GM19043 (cell line): ENCODE measurements around the gene MEIS1.
"Not testable (repeated sequence)": the region's sequence is repeated elsewhere in the genome, so short reads cannot be mapped to it uniquely, and the experiment has no call there.

ENCODE experiments used
- ATAC-seq: cut with Tn5 transposase; IDR thresholded peaks from one replicate; pipeline ENCODE4 v1.9.1; 2021; ENCODE audit warnings: low read depth; ENCODE audit not compliant: unreplicated experiment

MEIS1 gene

GRCh38 chr2:66434679-66435548 lies at the start of gene MEIS1:
Gene MEIS1, plus strand, starts transcription at chr2:66435125. Its CDS starts 732 bp downstream, at chr2:66435857.
- peak; percentile 56 for ATAC-seq

DNA sequence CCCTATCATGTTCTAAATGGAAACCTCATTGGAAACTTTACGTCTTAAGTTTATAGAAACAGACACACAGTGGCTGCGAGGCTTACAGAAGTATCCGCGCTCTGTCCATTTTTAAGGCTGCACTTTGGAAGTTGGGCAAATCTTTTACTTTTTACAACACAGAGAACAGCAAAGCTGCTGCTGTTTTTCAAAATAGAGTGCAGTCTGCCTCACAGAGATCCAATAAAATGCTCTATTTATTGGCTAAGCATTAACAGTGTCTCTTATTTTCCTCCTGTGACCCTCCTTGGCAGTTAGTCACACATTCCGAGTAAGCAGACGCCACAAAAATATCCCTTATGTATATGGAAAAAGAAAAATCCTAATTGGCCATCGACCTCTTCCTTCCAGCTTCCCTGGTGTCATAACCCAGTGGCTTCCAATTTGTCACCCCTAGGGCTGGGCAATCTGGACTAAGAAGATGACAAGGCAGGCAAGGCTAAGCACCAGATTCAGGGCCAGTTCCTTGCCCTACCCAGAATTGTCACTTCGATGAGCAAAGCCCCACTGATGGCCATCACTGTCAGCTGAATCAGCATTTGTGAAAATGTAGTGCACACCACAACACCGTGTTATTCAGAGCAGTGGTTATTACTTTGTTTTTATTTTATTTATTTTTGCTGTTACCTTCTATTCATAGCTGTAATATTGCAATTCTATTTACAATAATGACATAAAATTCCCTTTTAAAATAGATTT lies 47.7 kb upstream of the MEIS1 start:
- no peak for ATAC-seq

GRCh38 chr2:66389651-66390131 lies 45.2 kb upstream of the MEIS1 start:
- no peak for ATAC-seq

- ATAC-seq, result no peak
Measured at GRCh38 chr2:66390152-66390551, 44.8 kb upstream of the MEIS1 start.

- no peak for ATAC-seq
Measured at GRCh38 chr2:66390811-66391210, 44.1 kb upstream of the MEIS1 start.

GRCh38 chr2:66391240-66391639 lies 43.7 kb upstream of the MEIS1 start:
- ATAC-seq, result not testable (repeated sequence)

GRCh38 chr2:66405473-66405872 lies 29.5 kb upstream of the MEIS1 start:
- ATAC-seq, result no peak

GRCh38 chr2:66408905-66409304 lies 26.0 kb upstream of the MEIS1 start:
- no peak for ATAC-seq

DNA sequence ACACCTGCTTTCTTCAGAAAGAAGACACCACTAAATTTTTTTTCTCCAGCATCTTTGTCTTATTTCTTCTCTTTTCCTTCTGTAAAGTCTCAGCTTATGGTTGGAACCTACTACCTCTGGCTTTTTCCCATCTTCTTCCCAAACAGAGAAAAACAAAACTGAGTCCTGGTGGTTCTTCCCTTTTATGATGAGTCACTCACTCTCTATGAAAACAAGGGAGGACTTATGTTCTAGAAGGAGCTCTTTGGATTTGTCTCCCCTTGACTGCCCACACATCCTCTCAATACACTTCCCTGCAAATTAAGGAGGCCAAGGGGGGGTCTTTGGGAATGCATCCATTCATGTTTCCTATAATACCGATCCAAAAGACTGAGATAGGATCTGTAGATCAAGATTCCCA lies 22.1 kb upstream of the MEIS1 start:
- ATAC-seq, result no peak

GRCh38 chr2:66414896-66415295 lies 20.0 kb upstream of the MEIS1 start:
- no peak for ATAC-seq

DNA sequence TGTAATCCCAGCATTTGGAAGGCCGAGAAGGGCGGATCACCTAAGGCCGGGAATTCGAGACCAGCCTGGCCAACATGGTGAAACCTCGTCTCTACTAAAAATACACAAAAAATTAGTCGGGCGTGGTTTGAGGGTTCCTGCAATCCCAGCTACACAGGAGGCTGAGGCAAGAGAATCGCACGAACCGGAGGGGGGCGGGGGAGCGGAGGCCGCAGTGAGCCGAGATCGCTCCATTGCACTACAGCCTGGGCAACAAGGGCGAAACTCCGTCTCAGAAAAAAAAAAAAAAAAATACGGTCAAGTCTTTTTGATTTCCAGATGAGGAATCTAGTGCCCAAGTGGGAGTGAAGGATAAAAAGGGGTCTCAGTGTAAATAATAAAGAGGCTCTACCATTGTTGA lies 16.5 kb upstream of the MEIS1 start:
- no peak for ATAC-seq

DNA sequence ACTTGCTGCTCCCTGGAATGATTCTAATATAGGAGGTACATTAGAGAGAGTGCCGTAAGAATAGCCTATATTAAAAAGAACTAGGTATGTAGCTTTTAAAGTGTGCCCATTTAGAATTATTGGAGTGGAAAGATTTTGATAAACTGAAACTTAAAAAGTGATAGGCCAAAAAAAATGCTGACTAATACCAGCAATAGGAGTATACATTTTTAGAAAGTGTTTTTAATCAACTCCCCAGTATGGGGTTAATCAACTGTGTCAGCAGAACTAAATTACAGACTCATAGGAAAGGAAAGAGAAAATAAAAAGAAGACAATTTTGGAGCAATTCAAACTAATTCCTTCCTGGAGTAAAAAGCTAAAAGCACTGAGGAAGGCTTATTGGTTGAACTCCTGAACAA lies 13.3 kb upstream of the MEIS1 start:
- no peak for ATAC-seq

DNA sequence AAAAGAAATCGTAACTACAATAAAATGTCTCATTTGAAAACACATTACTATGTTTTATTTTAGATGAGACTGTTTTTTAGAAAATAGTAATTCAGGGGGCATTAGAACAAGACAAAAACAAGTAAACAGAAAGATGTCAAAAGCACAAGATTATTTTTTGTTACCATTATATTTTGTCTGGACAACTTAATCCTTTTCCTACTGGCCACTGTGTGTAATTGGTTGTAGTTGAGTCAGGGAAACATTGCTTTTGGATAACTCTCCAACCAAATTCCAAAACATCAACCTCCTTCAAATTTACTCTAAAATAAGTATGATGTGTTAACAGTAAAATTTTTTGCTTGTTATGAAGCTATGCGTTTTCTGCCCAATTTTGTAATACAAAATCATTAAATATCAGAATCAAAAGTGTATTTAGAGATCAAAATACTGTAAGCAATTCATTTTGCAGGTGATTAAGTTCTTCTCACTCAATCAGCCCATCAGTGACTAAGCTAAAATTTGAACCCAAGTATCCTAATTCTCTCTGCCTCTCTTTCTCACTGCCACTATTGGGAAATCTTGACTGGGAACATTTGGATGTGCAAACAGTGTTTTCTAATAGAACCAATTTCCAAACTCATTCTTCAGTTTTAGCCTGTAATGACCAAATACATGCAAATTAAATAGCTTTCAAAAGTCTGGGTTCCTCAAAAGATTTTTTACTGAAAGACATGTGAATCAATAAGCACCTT lies 11.4 kb upstream of the MEIS1 start:
- ATAC-seq, result no peak

- no peak for ATAC-seq
Measured at GRCh38 chr2:66426244-66427111, 8.4 kb upstream of the MEIS1 start.

GRCh38 chr2:66427300-66427699 lies 7.6 kb upstream of the MEIS1 start:
- no peak for ATAC-seq

DNA sequence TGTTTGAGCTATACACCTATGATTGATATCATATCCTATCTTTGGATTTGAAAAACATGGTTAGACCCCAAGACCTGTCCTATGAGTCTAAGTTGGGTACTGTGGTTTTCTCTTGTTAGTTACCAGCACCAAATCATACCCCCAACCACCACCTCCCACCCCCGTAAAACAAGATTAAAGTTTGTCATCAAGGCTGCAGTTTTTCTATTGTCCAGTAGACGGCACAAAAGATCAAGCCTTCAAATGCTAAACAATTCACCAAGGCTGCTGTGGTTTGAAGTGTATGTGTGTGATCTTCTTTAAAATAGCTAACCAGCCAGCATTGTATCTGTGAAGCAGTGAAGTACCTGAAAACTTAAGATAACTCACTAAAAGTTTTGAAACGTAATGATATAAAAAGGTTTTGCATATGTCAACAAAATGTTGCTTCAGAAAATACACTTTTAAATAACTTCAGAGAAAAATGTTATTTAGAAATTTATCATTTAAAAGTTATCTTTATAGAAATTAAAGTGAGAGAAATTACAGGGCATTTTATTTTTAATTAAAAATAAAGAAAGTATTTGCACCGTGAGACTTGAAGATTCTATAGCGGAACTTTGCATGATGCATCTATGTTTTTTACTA lies 5.8 kb upstream of the MEIS1 start:
- no peak for ATAC-seq

- ATAC-seq, result no peak
Measured at GRCh38 chr2:66429693-66430504, 5.0 kb upstream of the MEIS1 start.

DNA sequence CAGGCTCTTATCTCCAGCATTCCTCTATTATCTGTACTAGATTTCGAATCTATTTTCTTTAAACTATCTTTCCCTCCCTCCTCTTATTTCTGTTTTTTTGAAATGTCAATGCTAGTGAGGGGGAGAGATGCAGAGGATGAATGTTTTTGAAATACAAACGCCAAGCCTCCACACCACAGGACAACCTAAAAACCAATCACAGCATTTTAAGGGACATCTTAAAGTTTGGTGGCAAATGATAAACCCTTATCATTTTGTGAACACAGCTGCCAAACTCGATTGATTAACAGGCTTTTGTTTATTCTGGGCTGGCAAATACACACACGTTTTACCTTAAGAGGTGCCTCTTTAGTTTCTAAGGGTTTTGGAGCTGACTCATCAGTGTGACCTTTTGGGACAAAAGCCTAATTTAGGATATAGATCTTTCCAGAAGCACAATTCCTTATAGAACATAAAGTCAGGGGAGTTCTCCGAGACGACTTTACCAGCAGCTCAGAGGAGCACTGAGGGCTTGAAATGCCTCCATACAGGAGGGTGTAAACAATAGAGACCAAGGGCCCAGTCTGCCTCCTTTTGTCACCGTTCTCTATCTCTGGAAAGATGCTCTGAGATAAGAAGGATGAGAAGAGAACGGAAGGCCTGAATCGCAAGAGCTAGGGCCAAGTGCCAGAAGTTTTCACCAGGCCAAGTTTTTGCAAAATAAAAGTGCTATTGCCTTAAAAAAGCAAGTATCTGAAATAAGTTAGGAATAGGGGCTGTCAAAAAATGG lies 4.2 kb upstream of the MEIS1 start:
- no peak for ATAC-seq
